Measurements from ENCODE around the gene OR13C8. TPM values are rescaled to one million over a fixed set of nuclear protein-coding genes. Genes with fewer than 3 reads are reported as not detected.

Gene OR13C8
- total and polyA plus RNA-seq, 2 donors (not counting 3 experiments of a cell fraction or from before 2014, with no cell fraction given): not detected

DNA sequence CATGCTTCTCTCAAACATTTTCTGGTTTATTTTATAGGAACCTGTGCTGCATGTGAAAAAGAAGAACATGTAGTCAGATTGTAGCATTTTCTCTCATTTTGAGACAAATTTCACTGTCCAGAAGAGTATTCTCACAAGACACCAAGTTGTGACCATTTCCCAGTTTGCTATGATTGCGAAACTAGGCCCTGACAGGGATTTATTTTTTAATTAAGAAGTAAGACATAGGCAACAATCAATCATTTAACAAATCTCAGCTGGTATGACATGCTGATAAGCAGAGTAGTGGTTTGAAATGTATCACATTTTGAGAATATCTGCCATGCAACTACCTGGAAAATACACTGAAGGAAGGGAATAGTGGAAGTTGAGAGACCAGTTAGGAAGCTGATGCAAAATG, 11.6 kb downstream of the OR13C8 start:
- TF ChIP-seq JUN (IDR thresholded peaks at IDR 0.05; ENCODE audit: borderline replicate concordance, insufficient read depth, insufficient read length, low read depth) (no peak), POLR2AphosphoS5 (IDR thresholded peaks at IDR 0.05; ENCODE audit: insufficient read depth, low read depth, low read length) (no peak), FOS (IDR thresholded peaks at IDR 0.05; ENCODE audit: borderline replicate concordance, insufficient read depth, low read length) (no peak), POLR2A (IDR thresholded peaks at IDR 0.05; ENCODE audit: low read depth, low read length) (no peak), EZH2 (IDR thresholded peaks at IDR 0.05; ENCODE audit: borderline replicate concordance, low read depth, low read length, severe bottlenecking) (no peak), MAX (IDR thresholded peaks at IDR 0.05; ENCODE audit: insufficient read depth, insufficient read length) (no peak), GATA2 (IDR thresholded peaks at IDR 0.05; ENCODE audit: insufficient read depth, insufficient read length, low read depth, low read length) (no peak), MYC (IDR thresholded peaks at IDR 0.05; ENCODE audit: low read depth, low read length) (no peak)
- TF ChIP-seq, protein P1, sequence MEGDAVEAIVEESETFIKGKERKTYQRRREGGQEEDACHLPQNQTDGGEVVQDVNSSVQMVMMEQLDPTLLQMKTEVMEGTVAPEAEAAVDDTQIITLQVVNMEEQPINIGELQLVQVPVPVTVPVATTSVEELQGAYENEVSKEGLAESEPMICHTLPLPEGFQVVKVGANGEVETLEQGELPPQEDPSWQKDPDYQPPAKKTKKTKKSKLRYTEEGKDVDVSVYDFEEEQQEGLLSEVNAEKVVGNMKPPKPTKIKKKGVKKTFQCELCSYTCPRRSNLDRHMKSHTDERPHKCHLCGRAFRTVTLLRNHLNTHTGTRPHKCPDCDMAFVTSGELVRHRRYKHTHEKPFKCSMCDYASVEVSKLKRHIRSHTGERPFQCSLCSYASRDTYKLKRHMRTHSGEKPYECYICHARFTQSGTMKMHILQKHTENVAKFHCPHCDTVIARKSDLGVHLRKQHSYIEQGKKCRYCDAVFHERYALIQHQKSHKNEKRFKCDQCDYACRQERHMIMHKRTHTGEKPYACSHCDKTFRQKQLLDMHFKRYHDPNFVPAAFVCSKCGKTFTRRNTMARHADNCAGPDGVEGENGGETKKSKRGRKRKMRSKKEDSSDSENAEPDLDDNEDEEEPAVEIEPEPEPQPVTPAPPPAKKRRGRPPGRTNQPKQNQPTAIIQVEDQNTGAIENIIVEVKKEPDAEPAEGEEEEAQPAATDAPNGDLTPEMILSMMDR (IDR thresholded peaks at IDR 0.05; ENCODE audit: extremely low read depth in 1 of 2, insufficient read depth in 1 of 2, low read depth in 1 of 2, low read length in 2 of 2): no peak
- Histone ChIP-seq H3K27me3 (ENCODE audit: control insufficient read depth in 2 of 2, insufficient read depth in 2 of 2, low read length in 2 of 2) (no peaks in the 10 kb centered on the region), H3K4me1 (ENCODE audit: control insufficient read depth, extremely low read depth, insufficient read depth, low read length) (no peaks in the 10 kb centered on the region), H4K20me1 (replicated peaks; ENCODE audit: control insufficient read depth, extremely low read depth, insufficient read depth, low read length) (no peaks in the 10 kb centered on the region), H2AFZ (ENCODE audit: low read depth, low read length) (no peak overlapping the region), H3K4me2 (ENCODE audit: insufficient read depth, low read length) (no peak overlapping the region), H3K36me3 (ENCODE audit: control insufficient read depth in 2 of 2, extremely low read depth in 1 of 2, insufficient read depth in 2 of 2, low read length in 2 of 2) (no peaks in the 10 kb centered on the region), H3K27ac (ENCODE audit: insufficient read depth, low read depth, low read length) (no peak overlapping the region), H3K9ac (replicated peaks; ENCODE audit: extremely low read depth, insufficient read depth, low read length) (no peak overlapping the region), H3K79me2 (ENCODE audit: control insufficient read depth, insufficient read depth, low read length) (no peaks in the 10 kb centered on the region), H3K4me3 (replicated peaks in 1 of 3; ENCODE audit: insufficient read depth in 1 of 3, low read depth in 1 of 3, low read length in 3 of 3) (no peak overlapping the region), H3K9me1 (replicated peaks; ENCODE audit: control insufficient read depth, extremely low read depth, insufficient read depth, low read length) (no peaks in the 10 kb centered on the region), H3K9me3 (replicated peaks; ENCODE audit: control insufficient read depth, insufficient read depth, low read length) (no peaks in the 10 kb centered on the region)
- BruUV-seq (replicated peaks): no TSS peak
- intact Hi-C loops (cut with micrococcal nuclease) (no loop called here), dilution Hi-C loops (cut with MboI; ENCODE audit: extremely low pct_ligation_motif_present, low sequenced_read_pairs) (no loop called here)
- FAIRE-seq (no peak), DNase-seq (ENCODE audit: low read depth, low spot score) (no peak)
- POLR2A ChIA-PET: no interaction called here
- CTCF ChIA-PET: no interaction called here

Data from endothelial cell of umbilical vein (primary cell).